ENCODE data around the gene LRRC75B. TPM values are rescaled to one million over a fixed set of nuclear protein-coding genes. Genes with fewer than 3 reads are reported as not detected.

LRRC75B gene
- total RNA-seq, 4 donors from 2014 or later, result 8.5 to 21.2 (median 14.8) TPM

- no peak for ATAC-seq
- Histone ChIP-seq H3K36me3 (peaks cover 0 to 50% of the 10 kb centered on the region in 2 donors), H3K27me3 (no peaks in the 10 kb centered on the region), H3K4me3 (no peak overlapping the region), H3K4me1 (peaks cover 0 to 37% (median 15%) of the 10 kb centered on the region in 3 donors), H3K27ac (peak overlapping the region in 2 of 4 donors; percentile 18 to 34), H3K9me3 (no peaks in the 10 kb centered on the region)
- no CpG with 5 or more reads among the region's 13 CpGs for WGBS, 2 donors (ENCODE audit: low coverage in 1 of 2)
- no peak for TF ChIP-seq POLR2A (IDR thresholded peaks at IDR 0.05)
- TF ChIP-seq POLR2AphosphoS5 (IDR thresholded peaks at IDR 0.05), result no peak
- TF ChIP-seq EP300 (IDR thresholded peaks at IDR 0.05), result no peak
- no peak for TF ChIP-seq CTCF (IDR thresholded peaks at IDR 0.05)
These were observed 4.5 kb downstream of the LRRC75B start for GRCh38 chr22:24588381-24588756.

- Histone ChIP-seq H3K27me3 (no peaks in the 10 kb centered on the region), H3K9me3 (no peaks in the 10 kb centered on the region), H3K36me3 (peaks cover 0 to 50% of the 10 kb centered on the region in 2 donors), H3K27ac (peak overlapping the region in 2 of 4 donors; percentile 18 to 34), H3K4me3 (no peak overlapping the region), H3K4me1 (peaks cover 0 to 38% (median 14%) of the 10 kb centered on the region in 3 donors)
- 70 to 100% methylated on average over 1 to 2 of the region's 8 CpGs for WGBS, 2 donors (ENCODE audit: low coverage in 1 of 2)
- no peak for ATAC-seq
- no peak for TF ChIP-seq EP300 (IDR thresholded peaks at IDR 0.05)
These were observed 4.9 kb downstream of the LRRC75B start for GRCh38 chr22:24587948-24588347.

GRCh38 chr22:24587251-24587650 lies 5.6 kb downstream of the LRRC75B start:
- Histone ChIP-seq H3K27ac (no peak overlapping the region), H3K9me3 (no peaks in the 10 kb centered on the region), H3K27me3 (no peaks in the 10 kb centered on the region), H3K4me3 (no peak overlapping the region), H3K36me3 (peaks cover 0 to 50% of the 10 kb centered on the region in 2 donors), H3K4me1 (peaks cover 0 to 36% (median 14%) of the 10 kb centered on the region in 3 donors)
- ATAC-seq, result no peak
- 70 to 80% methylated on average over 2 to 3 of the region's 5 CpGs for WGBS, 2 donors (ENCODE audit: low coverage in 1 of 2)
- TF ChIP-seq CTCF (IDR thresholded peaks at IDR 0.05), result no peak
- TF ChIP-seq POLR2A (IDR thresholded peaks at IDR 0.05), result no peak
- no peak for TF ChIP-seq POLR2AphosphoS5 (IDR thresholded peaks at IDR 0.05)
- TF ChIP-seq EP300 (IDR thresholded peaks at IDR 0.05), result no peak

GRCh38 chr22:24585927-24586546 lies 6.8 kb downstream of the LRRC75B start:
- Histone ChIP-seq H3K27ac (peak overlapping the region in 1 of 4 donors; percentile 80), H3K27me3 (no peaks in the 10 kb centered on the region), H3K4me1 (peaks cover 0 to 26% (median 14%) of the 10 kb centered on the region in 3 donors), H3K36me3 (peaks cover 0 to 50% of the 10 kb centered on the region in 2 donors), H3K4me3 (no peak overlapping the region), H3K9me3 (no peaks in the 10 kb centered on the region)
- no peak for TF ChIP-seq POLR2A (IDR thresholded peaks at IDR 0.05)
- TF ChIP-seq EP300 (IDR thresholded peaks at IDR 0.05), result no peak
- TF ChIP-seq POLR2AphosphoS5 (IDR thresholded peaks at IDR 0.05), result no peak
- TF ChIP-seq CTCF (IDR thresholded peaks at IDR 0.05), result no peak
- ATAC-seq, result no peak
- 86% methylated on average over 1 of the region's 24 CpGs; no CpG with 5 or more reads in 1 of the 2 donors for WGBS, 2 donors (ENCODE audit: low coverage in 1 of 2)

DNA sequence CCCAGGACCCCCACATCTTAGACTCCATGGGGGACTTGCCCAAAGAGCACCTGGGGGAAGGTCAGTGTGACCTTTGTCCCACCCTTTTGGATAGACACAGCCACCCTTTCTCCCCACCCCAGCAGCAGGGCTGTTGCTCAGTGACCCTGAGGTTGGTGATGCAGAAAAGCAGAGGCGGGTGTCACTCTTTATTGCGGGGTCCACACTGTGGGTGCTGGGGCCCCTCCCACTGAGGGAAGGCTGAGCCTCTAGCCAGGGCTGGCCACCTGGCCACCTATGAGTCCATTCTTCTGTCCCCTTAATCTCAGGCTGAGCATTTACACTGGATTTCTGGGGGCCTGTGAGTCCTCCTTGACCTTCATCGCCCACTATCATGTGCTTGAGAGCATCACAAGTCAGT lies 7.4 kb downstream of the LRRC75B start:
- Histone ChIP-seq H3K27ac (peak overlapping the region in 3 of 4 donors; percentile 80 to 87 (median 80)), H3K36me3 (peaks cover 0 to 50% of the 10 kb centered on the region in 2 donors), H3K4me1 (peaks cover 0 to 26% (median 14%) of the 10 kb centered on the region in 3 donors), H3K4me3 (no peak overlapping the region), H3K9me3 (no peaks in the 10 kb centered on the region), H3K27me3 (no peaks in the 10 kb centered on the region)
- ATAC-seq, result no peak
- TF ChIP-seq EP300 (IDR thresholded peaks at IDR 0.05) (no peak), CTCF (IDR thresholded peaks at IDR 0.05) (no peak), POLR2AphosphoS5 (IDR thresholded peaks at IDR 0.05) (no peak), POLR2A (IDR thresholded peaks at IDR 0.05) (no peak)
- WGBS, 2 donors (ENCODE audit: low coverage in 1 of 2), result 100% methylated on average over 1 of the region's 3 CpGs; no CpG with 5 or more reads in 1 of the 2 donors

Data from gastroesophageal sphincter (tissue), 4 donors.